Ishikawa (cell line): ENCODE measurements around the gene C18orf63.

Experiments
- EGR1 ChIP-seq: IDR thresholded peaks from 2 replicates; pipeline ENCODE4 v1.6.1; 2012
- EP300 ChIP-seq: IDR thresholded peaks from 2 replicates; pipeline ENCODE4 v1.6.1; 2012; ENCODE audit warnings: borderline replicate concordance

DNA sequence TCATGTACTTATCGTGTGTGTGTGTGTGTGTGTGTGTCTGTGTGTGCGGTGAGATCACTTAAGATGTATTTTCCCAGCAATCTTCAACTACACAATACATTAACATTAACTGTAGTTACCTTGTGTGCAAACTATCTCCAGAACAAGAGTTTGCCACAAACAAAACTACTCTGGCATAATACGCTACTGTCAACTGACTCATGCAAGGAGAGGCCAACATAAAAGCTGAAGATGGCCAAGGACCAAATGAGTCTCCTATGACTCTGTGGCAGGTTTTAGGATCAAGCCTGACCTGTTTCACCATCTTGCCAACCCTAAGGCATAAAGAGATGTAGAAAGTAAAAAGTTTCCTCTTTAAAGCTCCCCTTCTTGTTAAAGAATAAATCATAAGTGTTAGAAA, 44.0 kb upstream of the C18orf63 start:
- TF ChIP-seq EGR1 (no peak), EP300 (no peak)
